Coronary artery (tissue), 2 donors: ENCODE measurements around the gene FADS3.

ENCODE experiments used
- DNase-seq: peaks from one replicate; pipeline ENCODE4 v3.0.0-alpha.2; 2017; ENCODE audit warnings: low spot score
- H3K27ac ChIP-seq, 2 donors: fragments of 200-600 bp; sonication (generic); one replicate each; pipeline ENCODE4 v1.5.1; 2016 to 2019
- H3K4me3 ChIP-seq: fragments of 200-600 bp; sonication (generic); 2 replicates; pipeline ENCODE4 v1.5.1; 2016; ENCODE audit warnings: mild to moderate bottlenecking, moderate library complexity
- TF ChIP-seq, protein P1 (sequence below): fragments of 200-600 bp; sonication (generic); IDR thresholded peaks from one replicate; pipeline ENCODE4 v1.5.1; 2019; ENCODE audit warnings: antibody characterized with exemption

The FADS3 gene, protein sequence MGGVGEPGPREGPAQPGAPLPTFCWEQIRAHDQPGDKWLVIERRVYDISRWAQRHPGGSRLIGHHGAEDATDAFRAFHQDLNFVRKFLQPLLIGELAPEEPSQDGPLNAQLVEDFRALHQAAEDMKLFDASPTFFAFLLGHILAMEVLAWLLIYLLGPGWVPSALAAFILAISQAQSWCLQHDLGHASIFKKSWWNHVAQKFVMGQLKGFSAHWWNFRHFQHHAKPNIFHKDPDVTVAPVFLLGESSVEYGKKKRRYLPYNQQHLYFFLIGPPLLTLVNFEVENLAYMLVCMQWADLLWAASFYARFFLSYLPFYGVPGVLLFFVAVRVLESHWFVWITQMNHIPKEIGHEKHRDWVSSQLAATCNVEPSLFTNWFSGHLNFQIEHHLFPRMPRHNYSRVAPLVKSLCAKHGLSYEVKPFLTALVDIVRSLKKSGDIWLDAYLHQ

GRCh38 chr11:61891331-61892084 lies at the start of gene FADS3:
Gene FADS3, minus strand, starts transcription at chr11:61891545. Its CDS starts 164 bp downstream, at chr11:61891381.
- peak within 1 kb of the TSS; percentile 99 for H3K4me3 ChIP-seq
- TF ChIP-seq, protein P1, sequence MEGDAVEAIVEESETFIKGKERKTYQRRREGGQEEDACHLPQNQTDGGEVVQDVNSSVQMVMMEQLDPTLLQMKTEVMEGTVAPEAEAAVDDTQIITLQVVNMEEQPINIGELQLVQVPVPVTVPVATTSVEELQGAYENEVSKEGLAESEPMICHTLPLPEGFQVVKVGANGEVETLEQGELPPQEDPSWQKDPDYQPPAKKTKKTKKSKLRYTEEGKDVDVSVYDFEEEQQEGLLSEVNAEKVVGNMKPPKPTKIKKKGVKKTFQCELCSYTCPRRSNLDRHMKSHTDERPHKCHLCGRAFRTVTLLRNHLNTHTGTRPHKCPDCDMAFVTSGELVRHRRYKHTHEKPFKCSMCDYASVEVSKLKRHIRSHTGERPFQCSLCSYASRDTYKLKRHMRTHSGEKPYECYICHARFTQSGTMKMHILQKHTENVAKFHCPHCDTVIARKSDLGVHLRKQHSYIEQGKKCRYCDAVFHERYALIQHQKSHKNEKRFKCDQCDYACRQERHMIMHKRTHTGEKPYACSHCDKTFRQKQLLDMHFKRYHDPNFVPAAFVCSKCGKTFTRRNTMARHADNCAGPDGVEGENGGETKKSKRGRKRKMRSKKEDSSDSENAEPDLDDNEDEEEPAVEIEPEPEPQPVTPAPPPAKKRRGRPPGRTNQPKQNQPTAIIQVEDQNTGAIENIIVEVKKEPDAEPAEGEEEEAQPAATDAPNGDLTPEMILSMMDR: no peak
- peak; percentile 95 for DNase-seq
- peak within 1 kb of the TSS; percentile 97 to 100 for H3K27ac ChIP-seq

- TF ChIP-seq, protein P1: no peak
- no peak overlapping the region for H3K4me3 ChIP-seq
Measured at GRCh38 chr11:61940466-61940865, 49.1 kb upstream of the FADS3 start.

DNA sequence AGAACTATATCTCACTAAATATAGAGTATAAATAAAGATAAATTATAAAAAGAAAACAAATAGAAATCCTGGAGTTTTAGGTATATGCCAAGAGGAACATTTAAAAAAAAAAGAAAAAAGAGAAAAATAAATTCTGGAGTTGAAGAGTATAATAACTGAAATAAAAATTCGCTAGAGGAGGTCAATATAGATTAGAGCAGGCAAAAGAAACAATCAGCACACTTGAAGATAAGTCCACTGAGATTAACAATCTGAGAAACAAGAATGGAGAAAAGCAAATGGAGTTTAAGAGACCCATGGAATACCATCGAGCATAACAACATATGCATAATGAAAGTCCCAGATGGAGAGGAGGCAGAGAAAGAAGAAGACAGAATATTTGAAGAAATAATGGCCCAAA lies 44.5 kb upstream of the FADS3 start:
- DNase-seq: no peak
- TF ChIP-seq, protein P1: no peak
- no peak overlapping the region for H3K27ac ChIP-seq
- H3K4me3 ChIP-seq: no peak overlapping the region

More at GRCh38 chr11:61940466-61940865, 49.1 kb upstream of the FADS3 start:
- H3K27ac ChIP-seq: no peak overlapping the region
- no peak for DNase-seq

DNA sequence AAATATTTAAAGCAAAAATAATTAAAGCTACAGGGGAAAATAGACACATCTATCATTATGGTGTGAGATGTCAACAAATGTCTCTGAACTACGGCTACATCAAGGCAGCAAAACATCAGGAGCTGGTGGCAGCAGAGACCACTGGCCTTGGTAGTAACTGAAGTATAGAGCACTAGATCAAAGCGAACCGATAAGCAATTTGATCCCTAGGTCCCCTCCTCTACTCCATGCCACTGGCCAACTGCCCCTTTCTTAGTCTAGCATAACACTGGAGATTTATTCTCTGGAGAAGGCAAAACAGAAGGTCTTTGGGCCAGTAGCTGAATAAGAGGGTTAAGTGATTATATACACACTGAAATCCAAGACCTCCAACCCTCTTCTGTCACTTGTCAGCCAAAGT lies 39.6 kb upstream of the FADS3 start:
- no peak for DNase-seq
- no peak overlapping the region for H3K4me3 ChIP-seq
- no peak overlapping the region for H3K27ac ChIP-seq
- TF ChIP-seq, protein P1: no peak

- H3K27ac ChIP-seq: no peak overlapping the region
- DNase-seq: no peak
- TF ChIP-seq, protein P1: no peak
- H3K4me3 ChIP-seq: no peak overlapping the region
Measured at GRCh38 chr11:61928606-61929005, 37.3 kb upstream of the FADS3 start.

DNA sequence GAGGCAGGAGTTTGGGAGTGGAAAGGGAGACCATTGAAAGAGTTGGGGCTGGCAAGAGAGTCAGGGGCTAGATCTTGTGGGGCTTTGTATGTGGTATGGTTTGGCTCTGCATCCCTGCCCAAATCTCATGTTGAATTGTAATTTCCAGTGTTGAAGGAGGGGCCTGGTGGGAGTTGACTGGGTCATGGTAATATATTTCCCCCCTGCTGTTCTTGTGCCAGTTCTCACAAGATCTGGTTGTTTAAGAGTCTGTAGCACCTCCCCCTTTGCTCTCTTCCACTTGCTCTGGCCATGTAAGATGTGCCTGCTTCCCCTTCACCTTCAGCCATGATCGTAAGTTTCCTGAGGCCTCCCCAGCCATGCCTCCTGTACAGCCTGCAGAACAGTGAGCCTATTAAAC lies 36.2 kb upstream of the FADS3 start:
- TF ChIP-seq, protein P1: no peak
- H3K27ac ChIP-seq: no peak overlapping the region
- no peak overlapping the region for H3K4me3 ChIP-seq
- no peak for DNase-seq
